ENCODE data around the gene FAIM2.

DNA sequence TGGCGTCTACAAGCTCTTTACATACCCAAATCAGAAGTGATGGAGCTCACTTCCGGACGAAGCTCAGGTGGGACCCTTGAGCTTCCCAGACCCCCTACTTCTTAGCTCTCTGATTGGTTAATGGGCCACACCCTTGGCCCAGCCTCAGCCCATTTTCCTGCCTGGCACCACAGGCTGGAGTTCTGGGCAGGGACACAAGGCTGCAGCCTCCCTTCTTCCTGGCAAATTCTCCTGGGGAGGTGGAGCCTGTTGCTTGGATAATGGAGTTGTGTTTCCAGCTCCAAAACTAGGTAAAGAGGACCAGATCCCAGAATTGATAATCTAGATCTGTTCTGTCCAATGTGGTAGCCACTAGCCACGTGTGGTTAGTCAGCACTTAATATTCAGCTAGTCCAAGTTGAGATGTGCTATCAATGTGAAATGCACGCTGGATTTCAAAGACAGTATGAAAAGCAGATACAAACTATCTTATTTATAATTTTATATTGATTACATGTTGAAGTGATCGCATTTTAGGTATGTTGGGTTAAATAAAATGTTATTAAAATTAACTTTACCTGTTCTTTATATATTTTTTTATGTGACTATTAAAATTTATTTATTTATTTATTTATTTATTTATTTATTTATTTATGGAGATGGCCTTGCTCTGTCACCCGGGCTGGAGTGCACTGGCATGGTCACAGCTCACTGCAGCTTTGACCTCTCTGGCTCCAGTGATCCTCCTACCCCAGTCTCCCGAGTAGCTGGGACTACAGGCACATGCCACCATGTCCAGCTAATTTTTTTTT, 12.6 kb upstream of the FAIM2 start:
- TF ChIP-seq, protein P1, sequence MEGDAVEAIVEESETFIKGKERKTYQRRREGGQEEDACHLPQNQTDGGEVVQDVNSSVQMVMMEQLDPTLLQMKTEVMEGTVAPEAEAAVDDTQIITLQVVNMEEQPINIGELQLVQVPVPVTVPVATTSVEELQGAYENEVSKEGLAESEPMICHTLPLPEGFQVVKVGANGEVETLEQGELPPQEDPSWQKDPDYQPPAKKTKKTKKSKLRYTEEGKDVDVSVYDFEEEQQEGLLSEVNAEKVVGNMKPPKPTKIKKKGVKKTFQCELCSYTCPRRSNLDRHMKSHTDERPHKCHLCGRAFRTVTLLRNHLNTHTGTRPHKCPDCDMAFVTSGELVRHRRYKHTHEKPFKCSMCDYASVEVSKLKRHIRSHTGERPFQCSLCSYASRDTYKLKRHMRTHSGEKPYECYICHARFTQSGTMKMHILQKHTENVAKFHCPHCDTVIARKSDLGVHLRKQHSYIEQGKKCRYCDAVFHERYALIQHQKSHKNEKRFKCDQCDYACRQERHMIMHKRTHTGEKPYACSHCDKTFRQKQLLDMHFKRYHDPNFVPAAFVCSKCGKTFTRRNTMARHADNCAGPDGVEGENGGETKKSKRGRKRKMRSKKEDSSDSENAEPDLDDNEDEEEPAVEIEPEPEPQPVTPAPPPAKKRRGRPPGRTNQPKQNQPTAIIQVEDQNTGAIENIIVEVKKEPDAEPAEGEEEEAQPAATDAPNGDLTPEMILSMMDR (IDR thresholded peaks at IDR 0.05; ENCODE audit: low read depth, low read length) = no peak
- TF ChIP-seq EZH2phosphoT487 (IDR thresholded peaks at IDR 0.05; ENCODE audit: low read depth) = no peak

Measured in OCI-LY3 (cell line).